Activated naive CD4-positive, alpha-beta T cell treated with anti-CD3 and anti-CD28 coated beads, Interleukin-2, amount 50 U/mL, for 24 hours (primary cell): Measurements from ENCODE around the gene NAXD.
A peak's percentile ranks its signal among the peaks of the same experiment; 100 is the strongest.
"Not testable (repeated sequence)": the region's sequence is repeated elsewhere in the genome, so short reads cannot be mapped to it uniquely, and the experiment has no call there.

Experiments
- H3K27ac Mint-ChIP-seq: one replicate; pipeline ENCODE4 v1.8.0; 2021; ENCODE audit warnings: mild to moderate bottlenecking, mixed read lengths
- H3K27me3 Mint-ChIP-seq: one replicate; pipeline ENCODE4 v1.8.0; 2021; ENCODE audit warnings: mixed read lengths
- H3K36me3 Mint-ChIP-seq: one replicate; pipeline ENCODE4 v1.8.0; 2021; ENCODE audit warnings: mixed read lengths
- H3K4me1 Mint-ChIP-seq: one replicate; pipeline ENCODE4 v1.8.0; 2021; ENCODE audit warnings: mixed read lengths
- H3K4me3 Mint-ChIP-seq: one replicate; pipeline ENCODE4 v1.8.0; 2021; ENCODE audit warnings: mild to moderate bottlenecking, mixed read lengths
- H3K9me3 Mint-ChIP-seq: one replicate; pipeline ENCODE4 v1.8.0; 2021; ENCODE audit warnings: mixed read lengths

NAXD gene

GRCh38 chr13:110615322-110616102, at the start of gene NAXD:
Gene NAXD, plus strand, starts transcription at chr13:110615545. Its CDS starts 57 bp downstream, at chr13:110615602.
- Mint-ChIP-seq H3K4me3 (peak within 1 kb of the TSS; percentile 96), H3K27ac (peak within 1 kb of the TSS; percentile 96), H3K9me3 (peaks cover 4% of the 10 kb centered on the region), H3K27me3 (no peaks in the 10 kb centered on the region), H3K36me3 (peaks cover 4% of the 10 kb centered on the region), H3K4me1 (peaks cover 42% of the 10 kb centered on the region)

- no peak overlapping the region for H3K27ac Mint-ChIP-seq
- H3K4me1 Mint-ChIP-seq, result peaks cover 15% of the 10 kb centered on the region
- no peak overlapping the region for H3K4me3 Mint-ChIP-seq
- no peaks in the 10 kb centered on the region for H3K9me3 Mint-ChIP-seq
- no peaks in the 10 kb centered on the region for H3K27me3 Mint-ChIP-seq
- H3K36me3 Mint-ChIP-seq, result no peaks in the 10 kb centered on the region
These were observed 49.2 kb upstream of the NAXD start for GRCh38 chr13:110566171-110566570.

GRCh38 chr13:110568612-110569011, 46.7 kb upstream of the NAXD start:
- Mint-ChIP-seq H3K9me3 (no peaks in the 10 kb centered on the region), H3K4me3 (no peak overlapping the region), H3K27ac (no peak overlapping the region), H3K36me3 (no peaks in the 10 kb centered on the region), H3K27me3 (peaks cover 4% of the 10 kb centered on the region), H3K4me1 (peaks cover 5% of the 10 kb centered on the region)

DNA sequence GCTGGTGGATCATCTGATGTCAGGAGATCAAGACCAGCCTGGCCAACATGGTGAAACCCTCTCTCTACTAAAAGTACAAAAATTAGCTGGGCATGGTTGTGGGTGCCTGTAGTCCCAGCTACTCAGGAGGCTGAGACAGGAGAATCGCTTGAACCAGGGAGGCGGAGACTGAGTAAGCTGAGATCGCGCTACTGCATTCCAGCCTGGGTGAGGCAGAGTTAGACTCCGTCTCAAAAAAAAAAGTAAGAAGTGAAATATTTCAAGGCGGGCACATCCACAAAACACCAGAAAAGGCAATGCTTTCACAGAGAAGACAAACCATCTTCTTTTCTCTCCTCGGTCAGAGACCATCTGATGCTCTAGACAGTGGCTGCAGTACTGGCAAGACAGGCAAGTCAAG, 45.4 kb upstream of the NAXD start:
- not testable (repeated sequence) for H3K4me1 Mint-ChIP-seq, H3K27ac Mint-ChIP-seq, H3K4me3 Mint-ChIP-seq, H3K36me3 Mint-ChIP-seq, H3K9me3 Mint-ChIP-seq
- H3K27me3 Mint-ChIP-seq, result peaks cover 10% of the 10 kb centered on the region

DNA sequence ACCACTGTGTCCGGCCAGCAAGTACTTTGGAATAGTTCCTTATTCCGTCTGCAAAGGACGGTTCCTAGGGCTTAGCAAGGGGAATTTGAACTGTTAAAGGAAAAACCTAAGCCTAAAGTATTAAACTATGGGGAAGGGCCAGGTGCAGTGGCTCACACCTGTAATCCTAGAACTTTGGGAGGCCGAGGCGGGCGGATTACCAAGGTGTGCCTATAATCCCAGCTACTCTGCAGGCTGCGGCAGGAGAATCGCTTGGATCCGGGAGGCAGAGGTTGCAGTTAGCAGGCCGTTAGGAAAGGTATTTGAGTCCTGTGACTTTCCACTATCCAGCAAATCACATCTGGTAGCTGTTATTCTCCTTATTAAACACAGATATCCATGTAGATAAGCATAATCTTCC, 44.5 kb upstream of the NAXD start:
- H3K4me3 Mint-ChIP-seq, result no peak overlapping the region
- no peak overlapping the region for H3K27ac Mint-ChIP-seq
- no peaks in the 10 kb centered on the region for H3K36me3 Mint-ChIP-seq
- H3K9me3 Mint-ChIP-seq, result no peaks in the 10 kb centered on the region
- H3K4me1 Mint-ChIP-seq, result peaks cover 6% of the 10 kb centered on the region
- peaks cover 16% of the 10 kb centered on the region for H3K27me3 Mint-ChIP-seq

DNA sequence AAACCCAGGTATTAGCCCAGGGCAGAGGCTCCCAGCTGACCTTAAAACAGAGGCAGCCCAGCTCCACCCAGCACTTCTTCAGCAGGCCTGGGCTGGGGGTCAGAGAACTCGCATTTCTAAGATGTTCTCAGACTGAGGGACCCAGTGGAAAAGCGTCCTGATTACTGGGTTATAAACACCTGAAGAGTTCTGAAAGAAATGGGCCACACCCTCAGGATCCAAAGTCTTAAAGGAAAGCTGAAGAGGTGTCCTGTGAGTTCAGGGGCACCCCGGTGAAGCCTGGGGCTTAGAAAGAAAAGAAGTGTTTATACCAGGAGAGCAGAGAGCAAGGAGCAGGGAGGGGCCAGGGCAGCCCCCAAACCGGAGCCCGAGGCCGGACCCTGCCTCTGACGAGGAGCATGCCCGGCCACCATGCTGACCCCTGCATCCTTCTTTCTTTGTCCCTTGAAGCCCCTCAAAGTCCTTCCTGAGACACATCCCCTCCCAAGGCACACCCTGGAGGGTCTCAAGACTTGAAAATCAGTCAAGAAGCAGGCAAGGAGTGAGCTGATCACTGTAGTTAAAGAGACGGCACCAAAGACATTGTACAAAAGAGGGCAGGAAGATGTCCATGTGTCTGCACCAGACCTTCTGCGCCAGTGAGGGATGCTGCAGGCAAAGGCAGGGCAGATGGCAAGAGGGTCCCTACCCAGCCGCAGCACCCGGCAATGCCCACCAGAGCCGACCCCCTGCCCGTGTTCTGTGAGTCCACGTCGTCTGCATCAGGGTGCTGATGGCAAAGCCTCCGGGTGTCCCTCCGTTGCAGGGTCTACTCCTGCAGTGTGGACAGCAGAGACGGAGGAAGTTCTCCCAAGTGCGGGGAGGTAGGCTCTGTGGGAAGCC, 43.2 kb upstream of the NAXD start:
- Mint-ChIP-seq H3K4me1 (peaks cover 9% of the 10 kb centered on the region), H3K4me3 (no peak overlapping the region), H3K27me3 (peaks cover 19% of the 10 kb centered on the region), H3K27ac (no peak overlapping the region), H3K9me3 (no peaks in the 10 kb centered on the region), H3K36me3 (no peaks in the 10 kb centered on the region)

DNA sequence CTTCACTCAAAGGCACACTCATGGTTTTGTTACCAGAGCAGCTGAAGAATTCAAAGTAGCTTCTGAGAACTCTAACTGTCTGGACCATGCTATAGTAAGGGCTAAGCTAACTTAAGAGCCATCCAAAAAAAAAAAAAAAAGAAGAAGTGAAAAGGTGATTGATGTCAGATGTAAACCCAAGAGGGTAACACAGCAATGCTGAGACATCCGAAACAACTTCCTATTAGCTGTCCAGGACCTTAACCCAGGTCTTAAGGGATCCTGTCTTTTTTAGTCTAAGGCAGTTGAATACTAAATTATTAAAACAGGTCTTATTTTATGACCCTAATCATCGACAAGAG, 42.6 kb upstream of the NAXD start:
- Mint-ChIP-seq H3K9me3 (no peaks in the 10 kb centered on the region), H3K36me3 (no peaks in the 10 kb centered on the region), H3K4me1 (peaks cover 9% of the 10 kb centered on the region), H3K27ac (no peak overlapping the region), H3K4me3 (no peak overlapping the region), H3K27me3 (peaks cover 20% of the 10 kb centered on the region)

- Mint-ChIP-seq H3K4me1 (peaks cover 9% of the 10 kb centered on the region), H3K27me3 (peaks cover 22% of the 10 kb centered on the region)
These were observed 41.2 kb upstream of the NAXD start for GRCh38 chr13:110574161-110574560.

GRCh38 chr13:110575322-110576069, 39.8 kb upstream of the NAXD start:
- Mint-ChIP-seq H3K36me3 (no peaks in the 10 kb centered on the region), H3K27ac (no peak overlapping the region), H3K4me1 (peaks cover 9% of the 10 kb centered on the region), H3K9me3 (no peaks in the 10 kb centered on the region), H3K4me3 (no peak overlapping the region), H3K27me3 (peaks cover 22% of the 10 kb centered on the region)

More at GRCh38 chr13:110574161-110574560, 41.2 kb upstream of the NAXD start:
- no peaks in the 10 kb centered on the region for H3K36me3 Mint-ChIP-seq
- H3K9me3 Mint-ChIP-seq, result no peaks in the 10 kb centered on the region
- H3K27ac Mint-ChIP-seq, result no peak overlapping the region
- no peak overlapping the region for H3K4me3 Mint-ChIP-seq

DNA sequence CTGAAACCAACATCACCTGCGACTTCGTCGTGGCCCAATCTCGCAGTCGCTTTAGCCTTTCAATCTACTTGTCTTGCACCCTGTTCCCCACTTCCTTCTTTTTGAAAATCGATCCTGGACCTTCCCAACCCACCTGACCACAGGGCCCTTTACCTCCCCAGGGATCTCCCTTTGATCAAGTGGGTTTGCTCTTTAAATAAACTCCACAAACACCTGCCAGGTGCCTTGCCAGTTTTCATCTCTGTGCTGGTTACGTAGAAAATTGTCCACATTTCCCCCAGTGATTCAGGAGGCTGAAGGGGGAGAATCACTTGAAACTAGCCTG, 39.3 kb upstream of the NAXD start:
- Mint-ChIP-seq H3K9me3 (no peaks in the 10 kb centered on the region), H3K4me1 (peaks cover 9% of the 10 kb centered on the region), H3K27me3 (peaks cover 22% of the 10 kb centered on the region), H3K36me3 (no peaks in the 10 kb centered on the region), H3K27ac (no peak overlapping the region), H3K4me3 (no peak overlapping the region)

DNA sequence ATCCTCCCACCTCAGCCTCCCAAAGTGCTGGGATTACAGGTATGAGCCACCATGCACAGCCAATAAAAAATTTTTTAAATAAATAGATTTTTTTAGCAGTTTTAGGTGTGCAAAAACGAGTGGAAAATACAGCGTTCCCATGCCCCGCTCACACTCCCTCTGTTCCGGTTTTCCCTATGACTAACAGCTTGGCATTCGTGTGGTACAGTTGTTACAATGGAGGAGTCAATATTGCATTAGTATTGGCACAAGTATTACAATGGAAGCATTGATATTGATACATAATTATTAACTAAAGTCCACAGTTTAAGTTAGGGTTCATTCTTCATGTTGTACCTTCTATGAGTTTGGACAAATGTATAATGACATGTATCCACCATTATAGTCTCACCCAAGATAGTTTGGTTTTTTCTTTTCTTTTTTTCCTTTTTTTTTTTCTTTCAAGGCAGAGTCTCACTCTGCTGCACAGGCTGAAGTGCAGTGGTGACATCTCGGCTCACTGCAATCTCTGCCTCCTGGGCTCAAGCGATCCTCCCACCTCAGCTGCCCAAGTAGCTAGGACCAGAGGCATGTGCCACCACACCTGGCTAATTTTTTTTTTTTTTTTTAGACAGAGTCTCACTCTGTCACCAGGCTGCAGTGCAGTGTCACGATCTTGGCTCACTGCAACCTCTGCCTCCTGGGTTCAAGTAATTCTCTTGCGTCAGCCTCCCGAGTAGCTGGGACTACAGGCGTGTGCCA, 38.4 kb upstream of the NAXD start:
- H3K27ac Mint-ChIP-seq, result no peak overlapping the region
- no peaks in the 10 kb centered on the region for H3K36me3 Mint-ChIP-seq

GRCh38 chr13:110578363-110578762, 37.0 kb upstream of the NAXD start:
- Mint-ChIP-seq H3K27me3 (peaks cover 18% of the 10 kb centered on the region), H3K36me3 (no peaks in the 10 kb centered on the region), H3K4me3 (no peak overlapping the region), H3K9me3 (no peaks in the 10 kb centered on the region), H3K4me1 (peaks cover 9% of the 10 kb centered on the region), H3K27ac (no peak overlapping the region)

More for the DNA sequence above, 38.4 kb upstream of the NAXD start:
- Mint-ChIP-seq H3K4me3 (no peak overlapping the region), H3K27me3 (peaks cover 19% of the 10 kb centered on the region), H3K4me1 (peaks cover 9% of the 10 kb centered on the region), H3K9me3 (no peaks in the 10 kb centered on the region)

GRCh38 chr13:110580800-110581199, 34.5 kb upstream of the NAXD start:
- Mint-ChIP-seq H3K36me3 (no peaks in the 10 kb centered on the region), H3K4me3 (no peak overlapping the region), H3K9me3 (no peaks in the 10 kb centered on the region), H3K27ac (no peak overlapping the region), H3K4me1 (peaks cover 4% of the 10 kb centered on the region), H3K27me3 (peaks cover 6% of the 10 kb centered on the region)

DNA sequence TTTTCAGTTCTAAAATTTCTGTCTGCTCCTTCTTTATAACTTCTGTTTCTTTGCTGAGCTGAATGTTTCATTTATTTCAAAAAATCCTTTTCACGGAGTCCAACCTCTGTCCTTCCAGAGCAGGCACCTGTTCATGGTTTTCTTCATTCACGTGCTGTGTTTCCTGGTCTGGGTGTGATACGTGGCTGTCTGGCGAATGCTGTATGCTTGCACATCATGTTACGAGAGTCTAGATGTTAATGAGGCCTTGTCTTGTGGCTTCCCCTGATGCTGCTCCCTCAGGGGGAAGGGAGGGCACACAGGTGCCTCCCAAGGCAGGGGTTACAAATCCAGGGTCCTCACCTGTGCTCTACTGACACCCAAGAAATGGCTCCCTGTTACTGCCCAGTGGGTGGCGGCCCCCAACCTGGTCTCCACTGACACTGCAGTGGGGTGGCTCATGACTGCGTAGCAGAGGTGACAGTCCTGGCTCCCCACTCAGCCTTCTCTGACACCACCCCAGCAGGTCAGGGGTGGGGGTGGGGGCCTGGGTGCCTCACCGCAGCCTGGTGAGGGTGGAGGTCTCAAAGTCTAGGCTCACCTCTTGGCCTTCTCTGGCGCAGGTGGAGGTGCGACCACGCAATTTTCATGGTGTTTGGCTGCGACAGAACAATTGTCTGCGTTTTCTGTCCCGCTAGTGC, 33.7 kb upstream of the NAXD start:
- H3K9me3 Mint-ChIP-seq, result no peaks in the 10 kb centered on the region
- no peaks in the 10 kb centered on the region for H3K4me1 Mint-ChIP-seq
- no peak overlapping the region for H3K27ac Mint-ChIP-seq
- H3K27me3 Mint-ChIP-seq, result peaks cover 5% of the 10 kb centered on the region
- no peak overlapping the region for H3K4me3 Mint-ChIP-seq
- no peaks in the 10 kb centered on the region for H3K36me3 Mint-ChIP-seq
